ENCODE measurements around the gene RALGPS1. TPM values are rescaled to one million over a fixed set of nuclear protein-coding genes. Genes with fewer than 3 reads are reported as not detected.

The RALGPS1 gene
- total RNA-seq, 1 experiment from 2014 or later: 28.5 TPM

DNA sequence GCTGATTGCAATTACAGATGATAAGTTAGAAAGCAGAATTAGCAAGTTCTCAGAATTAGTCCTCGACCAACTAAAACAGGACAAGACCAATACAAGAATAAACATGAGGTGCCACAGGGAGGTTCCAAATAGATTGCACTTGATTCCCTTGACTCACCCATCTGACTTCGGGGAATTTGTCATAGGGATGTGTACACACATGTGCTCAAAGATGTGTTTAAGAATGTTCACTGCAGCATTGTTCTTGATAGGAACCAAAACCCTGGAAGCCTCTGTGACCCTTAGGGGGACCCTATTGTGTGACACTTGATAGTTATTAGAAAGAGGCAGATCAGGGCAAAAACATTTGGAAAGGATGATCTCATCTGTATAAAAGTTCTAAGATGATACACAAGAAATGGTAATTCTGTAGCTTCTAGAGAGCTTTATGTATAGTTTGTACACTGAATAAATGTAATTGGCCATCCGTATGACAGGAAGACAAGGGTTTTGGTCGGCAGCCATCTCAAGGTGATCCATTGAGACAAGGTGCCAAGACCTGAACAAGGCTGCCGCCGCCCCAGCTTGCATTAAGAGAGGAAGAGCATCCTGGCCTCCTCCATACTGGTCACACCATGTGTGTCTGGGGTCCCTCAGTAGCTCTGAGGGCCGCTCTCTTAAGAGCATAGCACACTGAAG lies 301.8 kb downstream of the RALGPS1 start (continued):
- TF ChIP-seq, protein P1, sequence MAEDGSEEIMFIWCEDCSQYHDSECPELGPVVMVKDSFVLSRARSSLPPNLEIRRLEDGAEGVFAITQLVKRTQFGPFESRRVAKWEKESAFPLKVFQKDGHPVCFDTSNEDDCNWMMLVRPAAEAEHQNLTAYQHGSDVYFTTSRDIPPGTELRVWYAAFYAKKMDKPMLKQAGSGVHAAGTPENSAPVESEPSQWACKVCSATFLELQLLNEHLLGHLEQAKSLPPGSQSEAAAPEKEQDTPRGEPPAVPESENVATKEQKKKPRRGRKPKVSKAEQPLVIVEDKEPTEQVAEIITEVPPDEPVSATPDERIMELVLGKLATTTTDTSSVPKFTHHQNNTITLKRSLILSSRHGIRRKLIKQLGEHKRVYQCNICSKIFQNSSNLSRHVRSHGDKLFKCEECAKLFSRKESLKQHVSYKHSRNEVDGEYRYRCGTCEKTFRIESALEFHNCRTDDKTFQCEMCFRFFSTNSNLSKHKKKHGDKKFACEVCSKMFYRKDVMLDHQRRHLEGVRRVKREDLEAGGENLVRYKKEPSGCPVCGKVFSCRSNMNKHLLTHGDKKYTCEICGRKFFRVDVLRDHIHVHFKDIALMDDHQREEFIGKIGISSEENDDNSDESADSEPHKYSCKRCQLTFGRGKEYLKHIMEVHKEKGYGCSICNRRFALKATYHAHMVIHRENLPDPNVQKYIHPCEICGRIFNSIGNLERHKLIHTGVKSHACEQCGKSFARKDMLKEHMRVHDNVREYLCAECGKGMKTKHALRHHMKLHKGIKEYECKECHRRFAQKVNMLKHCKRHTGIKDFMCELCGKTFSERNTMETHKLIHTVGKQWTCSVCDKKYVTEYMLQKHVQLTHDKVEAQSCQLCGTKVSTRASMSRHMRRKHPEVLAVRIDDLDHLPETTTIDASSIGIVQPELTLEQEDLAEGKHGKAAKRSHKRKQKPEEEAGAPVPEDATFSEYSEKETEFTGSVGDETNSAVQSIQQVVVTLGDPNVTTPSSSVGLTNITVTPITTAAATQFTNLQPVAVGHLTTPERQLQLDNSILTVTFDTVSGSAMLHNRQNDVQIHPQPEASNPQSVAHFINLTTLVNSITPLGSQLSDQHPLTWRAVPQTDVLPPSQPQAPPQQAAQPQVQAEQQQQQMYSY (CRISPR knock-in tag; IDR thresholded peaks at IDR 0.05): no peak

DNA sequence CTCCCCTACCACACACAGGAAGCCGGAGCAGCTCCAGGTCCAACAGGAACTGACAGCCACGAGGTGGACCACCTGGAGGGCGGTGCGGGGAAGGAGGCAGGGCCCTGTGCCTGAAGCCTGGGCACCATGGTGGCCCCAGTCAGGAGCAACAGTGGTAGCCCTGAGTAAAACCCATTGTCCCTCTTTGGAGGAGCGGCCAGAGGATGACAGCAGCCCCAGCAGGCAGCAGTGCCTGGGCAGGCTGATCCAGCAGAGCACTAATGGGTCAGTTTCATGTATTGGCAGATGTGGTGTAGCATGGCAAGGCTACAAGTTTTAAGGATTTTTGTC lies 302.3 kb downstream of the RALGPS1 start:
- no peaks in the 10 kb centered on the region for H3K9me3 Mint-ChIP-seq
- no peak overlapping the region for H3K27ac Mint-ChIP-seq
- peaks cover under 1% of the 10 kb centered on the region; the same call in 1 of the 2 replicates for H3K27me3 Mint-ChIP-seq (ENCODE audit: low read depth)
- ATAC-seq (no peak), DNase-seq (ENCODE audit: low spot score) (no peak)
- POLR2A ChIA-PET: no interaction called here
- H3K36me3 Mint-ChIP-seq: no peaks in the 10 kb centered on the region
- peaks cover 7% of the 10 kb centered on the region for H3K4me1 Mint-ChIP-seq
- CTCF ChIA-PET: interaction anchor here (7.1 kb wide), 1 partner anchor 16 kb away, joined by 63 read pairs; no protein-coding TSS in a partner anchor
- no peak overlapping the region for H3K4me3 Mint-ChIP-seq
- TF ChIP-seq ZNF416 (CRISPR knock-in tag; IDR thresholded peaks at IDR 0.05) (no peak), GABPB1 (CRISPR knock-in tag; IDR thresholded peaks at IDR 0.05) (no peak), PRRX2 (CRISPR knock-in tag; IDR thresholded peaks at IDR 0.05) (no peak), NR3C1 (CRISPR knock-in tag; conservative IDR thresholded peaks at IDR 0.05; ENCODE audit: low read depth) (no peak), HMGA2 (CRISPR knock-in tag; IDR thresholded peaks at IDR 0.05) (no peak), CREM (CRISPR knock-in tag; IDR thresholded peaks at IDR 0.05) (no peak)

DNA sequence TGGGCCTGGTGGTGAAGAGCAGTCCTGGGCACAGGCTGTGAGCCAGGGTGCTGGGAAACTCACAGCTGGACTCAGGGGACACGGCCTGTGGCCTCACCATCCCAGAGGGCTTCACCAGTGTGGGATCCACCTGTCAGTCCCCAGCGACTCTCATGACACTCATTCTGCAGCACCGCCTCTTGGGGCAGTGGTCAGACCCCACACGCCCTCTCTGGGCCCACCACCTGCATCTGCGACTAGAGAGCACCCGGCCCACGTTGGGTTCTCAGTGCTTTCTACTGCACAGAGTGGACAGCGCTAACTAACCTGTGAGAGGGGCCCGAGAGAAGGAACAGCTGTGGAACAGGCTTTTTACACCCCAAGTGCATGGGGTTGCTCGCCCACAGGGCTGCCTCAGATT lies 304.2 kb downstream of the RALGPS1 start:
- ChIA-PET CTCF (interaction anchor here (0.5 to 1.3 kb wide), 3 partner anchors 8 to 253 kb away, joined by 3 to 7 read pairs (median 4); no protein-coding TSS in a partner anchor), POLR2A (interaction anchor here (0.8 kb wide), 1 partner anchor 179 kb away, joined by 3 read pairs; no protein-coding TSS in a partner anchor)
- TF ChIP-seq TEAD4 (CRISPR knock-in tag; IDR thresholded peaks at IDR 0.05) (no peak), ZNF423 (CRISPR knock-in tag; IDR thresholded peaks at IDR 0.05) (no peak), ESRRA (CRISPR knock-in tag; IDR thresholded peaks at IDR 0.05; ENCODE audit: borderline replicate concordance) (no peak), ZNF671 (CRISPR knock-in tag; IDR thresholded peaks at IDR 0.05) (no peak), ZNF232 (CRISPR knock-in tag; IDR thresholded peaks at IDR 0.05) (no peak)
- TF ChIP-seq, protein P2, sequence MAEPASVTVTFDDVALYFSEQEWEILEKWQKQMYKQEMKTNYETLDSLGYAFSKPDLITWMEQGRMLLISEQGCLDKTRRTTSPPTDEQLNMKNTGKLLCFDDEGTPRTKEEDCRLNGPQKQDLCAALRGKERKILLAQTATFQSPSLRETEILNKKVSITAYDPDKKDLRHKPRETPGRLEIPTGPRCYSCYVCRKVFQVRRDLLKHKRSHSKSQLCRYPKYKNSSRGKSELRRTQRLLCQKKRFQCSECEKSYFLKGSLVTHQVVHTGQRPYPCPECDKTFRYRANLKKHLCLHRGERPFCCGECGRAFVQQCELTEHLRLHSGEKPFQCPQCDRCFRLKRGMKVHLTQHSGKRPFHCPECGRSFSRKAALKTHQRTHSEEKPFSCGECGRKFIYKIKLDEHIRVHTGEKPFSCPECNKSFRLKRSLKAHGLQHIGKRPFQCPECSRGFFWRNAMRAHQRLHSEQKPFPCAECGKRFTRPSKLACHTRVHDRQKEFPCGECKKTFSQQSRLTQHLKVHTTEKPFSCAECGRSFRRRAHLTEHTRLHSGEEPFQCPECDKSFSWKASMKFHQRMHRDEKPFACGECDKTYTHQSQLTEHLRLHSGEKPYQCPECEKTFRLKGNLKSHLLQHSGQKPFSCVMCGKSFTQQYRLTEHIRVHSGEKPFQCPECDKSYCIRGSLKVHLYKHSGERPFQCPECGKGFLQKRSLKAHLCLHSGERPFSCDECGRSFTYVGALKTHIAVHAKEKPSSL (CRISPR knock-in tag; conservative IDR thresholded peaks at IDR 0.05): no peak
- TF ChIP-seq, protein P3, sequence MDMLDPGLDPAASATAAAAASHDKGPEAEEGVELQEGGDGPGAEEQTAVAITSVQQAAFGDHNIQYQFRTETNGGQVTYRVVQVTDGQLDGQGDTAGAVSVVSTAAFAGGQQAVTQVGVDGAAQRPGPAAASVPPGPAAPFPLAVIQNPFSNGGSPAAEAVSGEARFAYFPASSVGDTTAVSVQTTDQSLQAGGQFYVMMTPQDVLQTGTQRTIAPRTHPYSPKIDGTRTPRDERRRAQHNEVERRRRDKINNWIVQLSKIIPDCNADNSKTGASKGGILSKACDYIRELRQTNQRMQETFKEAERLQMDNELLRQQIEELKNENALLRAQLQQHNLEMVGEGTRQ (CRISPR knock-in tag; IDR thresholded peaks at IDR 0.05): no peak
- H3K9me3 Mint-ChIP-seq: no peaks in the 10 kb centered on the region
- DNase-seq (ENCODE audit: low spot score) (no peak), ATAC-seq (peak; percentile 47)
- no peak overlapping the region for H3K4me3 Mint-ChIP-seq
- peaks cover 19% of the 10 kb centered on the region for H3K4me1 Mint-ChIP-seq
- H3K36me3 Mint-ChIP-seq: no peaks in the 10 kb centered on the region
- peaks cover 20% of the 10 kb centered on the region for H3K27me3 Mint-ChIP-seq (ENCODE audit: low read depth)
- H3K27ac Mint-ChIP-seq: no peak overlapping the region

DNA sequence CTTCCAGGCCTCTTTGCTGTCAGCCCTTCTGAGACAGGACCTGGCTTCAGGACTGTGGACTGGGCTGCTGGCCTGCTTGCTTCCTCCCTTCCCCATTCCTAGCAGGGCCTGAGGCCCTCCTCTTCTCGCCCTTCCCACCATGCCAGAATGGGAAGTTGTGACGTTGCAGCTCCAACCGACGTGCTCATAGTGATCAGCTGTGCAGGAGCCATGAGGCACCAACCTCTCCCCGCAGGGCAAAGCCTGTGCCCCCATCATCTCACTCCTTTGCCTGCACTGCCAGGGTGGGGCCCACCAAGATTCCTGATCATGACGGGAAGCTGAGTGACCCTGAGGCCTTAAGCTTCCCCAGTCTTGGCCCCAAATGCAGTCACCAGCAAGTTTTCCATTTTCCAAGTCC lies 304.9 kb downstream of the RALGPS1 start:
- no peak for ATAC-seq
- Mint-ChIP-seq H3K9me3 (no peaks in the 10 kb centered on the region), H3K27ac (no peak overlapping the region), H3K4me1 (peaks cover 20% of the 10 kb centered on the region), H3K4me3 (no peak overlapping the region), H3K27me3 (ENCODE audit: low read depth) (peaks cover 22% of the 10 kb centered on the region), H3K36me3 (no peaks in the 10 kb centered on the region)
- CTCF ChIA-PET: interaction anchor here (1.1 to 1.3 kb wide), 2 partner anchors 8 to 254 kb away, joined by 4 to 7 read pairs; no protein-coding TSS in a partner anchor
- no peak for DNase-seq (ENCODE audit: low spot score)
- TF ChIP-seq GTF2I (CRISPR knock-in tag; conservative IDR thresholded peaks at IDR 0.05): no peak
- TF ChIP-seq, protein P2 (CRISPR knock-in tag; conservative IDR thresholded peaks at IDR 0.05): no peak
- POLR2A ChIA-PET: interaction anchor here (0.8 kb wide), 1 partner anchor 178 kb away, joined by 3 read pairs; no protein-coding TSS in a partner anchor
